LNCAP (cell line): Measurements from ENCODE around the gene BYSL.

Experiments
- CTCF ChIP-seq: fragments of 450-650 bp; IDR thresholded peaks from 2 replicates; pipeline ENCODE4 v1.5.1; 2017; ENCODE audit warnings: mild to moderate bottlenecking

Gene BYSL

GRCh38 chr6:41976794-41977484 is 55.6 kb downstream of the BYSL start:
- no peak for TF ChIP-seq CTCF
